GM18511 (cell line): ENCODE results near the gene KIF15.

ENCODE experiments used
- ATAC-seq: cut with Tn5 transposase; IDR thresholded peaks from one replicate; pipeline ENCODE4 v1.9.1; 2021; ENCODE audit warnings: mild to moderate bottlenecking, moderate library complexity; ENCODE audit not compliant: unreplicated experiment

Gene KIF15

DNA sequence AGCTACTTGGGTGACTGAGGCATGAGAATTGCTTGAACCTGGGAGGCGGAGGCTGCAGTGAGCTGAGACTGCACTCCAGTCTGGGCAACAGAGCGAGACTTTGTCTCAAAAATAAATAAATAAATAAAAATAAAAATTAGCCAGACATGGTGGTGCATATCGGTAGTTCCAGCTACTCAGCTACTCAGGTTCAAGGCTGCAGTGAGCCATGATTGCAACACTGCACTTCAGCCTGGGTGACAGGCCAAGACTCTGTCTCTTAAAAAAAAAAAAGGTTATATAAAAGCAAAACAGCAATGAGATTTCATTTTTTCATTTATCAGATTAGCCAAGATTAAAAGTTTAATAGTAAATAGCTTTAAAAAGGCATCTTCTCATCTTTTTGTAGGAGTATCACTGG lies 115.7 kb downstream of the KIF15 start:
- ATAC-seq: no peak

DNA sequence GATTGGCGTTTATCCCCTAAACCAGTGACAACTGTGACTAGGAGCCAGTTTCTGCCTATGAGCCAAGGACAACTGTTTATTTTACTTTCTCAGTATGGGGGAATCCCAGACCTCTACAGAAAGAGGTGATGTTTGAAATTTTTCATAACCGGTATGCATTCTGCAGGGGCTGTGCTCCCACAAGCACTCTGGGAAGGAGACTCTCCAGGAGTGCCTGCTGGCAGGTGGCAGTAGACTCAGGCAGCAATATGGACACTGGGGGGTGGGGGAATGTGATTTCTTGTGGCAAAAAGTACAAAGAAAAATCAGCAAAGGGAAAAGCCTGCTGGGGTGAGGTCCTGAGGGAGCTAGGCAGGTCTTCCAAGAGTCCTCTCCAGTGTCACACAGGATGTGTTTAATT lies 118.7 kb downstream of the KIF15 start:
- no peak for ATAC-seq

DNA sequence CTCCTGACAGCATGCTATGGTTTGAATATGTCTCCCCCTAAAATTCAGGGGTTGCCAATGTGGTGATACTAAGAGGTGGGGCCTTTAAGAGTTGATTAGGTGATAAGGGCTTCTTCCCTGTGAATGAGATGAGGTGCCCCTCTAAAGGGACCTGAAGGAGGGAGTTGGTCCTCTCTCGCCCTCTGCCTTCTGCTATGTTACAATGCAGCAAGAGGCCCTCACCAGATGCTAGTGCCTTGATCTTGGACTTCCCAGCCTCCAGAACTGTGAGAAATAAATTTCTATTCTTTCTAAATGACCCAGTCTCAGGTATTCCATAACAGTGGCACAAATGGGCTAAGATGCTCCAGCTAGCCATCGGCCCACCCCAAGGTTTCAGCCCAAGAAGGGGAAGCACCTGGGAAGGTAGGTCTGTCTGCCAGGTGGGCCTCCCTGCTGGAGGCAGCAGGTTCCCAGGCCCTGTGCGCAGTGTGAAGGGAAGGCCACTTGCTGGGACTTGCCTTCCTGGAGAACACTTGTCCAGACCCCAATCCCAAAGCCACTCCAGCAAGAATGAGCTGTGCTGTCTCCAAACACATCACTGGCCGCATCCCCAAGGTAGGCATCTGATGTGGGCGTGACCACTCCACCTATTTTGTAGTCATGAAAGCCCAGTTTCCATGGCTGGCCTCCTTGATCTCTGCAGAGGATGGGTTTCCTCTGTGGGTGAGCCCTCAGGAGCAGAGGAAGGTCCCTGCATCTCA lies 121.8 kb downstream of the KIF15 start:
- ATAC-seq: no peak

DNA sequence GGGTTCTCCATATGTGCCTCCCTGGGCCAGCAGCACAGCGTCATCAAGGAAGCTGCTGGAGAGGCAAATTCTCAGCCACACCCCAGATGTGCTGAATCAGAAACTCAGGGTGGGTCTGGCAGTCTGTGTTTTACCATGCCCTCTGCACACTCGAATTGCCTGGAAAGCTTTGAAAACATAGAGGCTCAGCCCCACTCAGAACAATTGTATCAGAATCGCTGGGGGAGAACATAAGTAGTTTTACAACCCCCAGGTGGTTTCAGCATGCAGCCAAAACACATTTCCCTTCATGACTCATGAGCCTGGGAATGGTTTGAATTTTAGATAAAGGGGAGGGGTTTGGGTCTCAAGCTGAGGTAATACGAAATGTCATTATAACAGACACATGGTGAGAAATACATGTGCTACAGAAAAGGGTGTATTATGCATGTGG lies 122.4 kb downstream of the KIF15 start:
- no peak for ATAC-seq

DNA sequence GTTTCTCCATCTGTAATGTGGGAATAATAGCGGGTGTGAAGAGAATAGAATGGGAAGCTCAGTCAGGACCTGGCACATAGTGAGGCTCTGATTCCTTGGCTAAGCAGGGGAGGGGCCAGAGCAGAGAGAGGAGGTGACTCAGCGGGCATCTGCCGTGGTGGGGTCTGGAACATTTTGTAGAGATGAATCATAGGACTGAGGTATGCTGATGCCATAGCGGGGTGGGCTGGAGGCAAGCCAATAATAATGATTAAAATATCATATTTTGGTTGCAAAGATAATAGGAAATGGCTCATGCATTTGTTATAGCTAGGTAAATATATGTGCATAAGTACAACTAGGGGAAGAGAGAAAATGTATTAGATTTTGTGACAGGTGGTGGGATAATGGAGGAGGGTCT lies 124.0 kb downstream of the KIF15 start:
- no peak for ATAC-seq

DNA sequence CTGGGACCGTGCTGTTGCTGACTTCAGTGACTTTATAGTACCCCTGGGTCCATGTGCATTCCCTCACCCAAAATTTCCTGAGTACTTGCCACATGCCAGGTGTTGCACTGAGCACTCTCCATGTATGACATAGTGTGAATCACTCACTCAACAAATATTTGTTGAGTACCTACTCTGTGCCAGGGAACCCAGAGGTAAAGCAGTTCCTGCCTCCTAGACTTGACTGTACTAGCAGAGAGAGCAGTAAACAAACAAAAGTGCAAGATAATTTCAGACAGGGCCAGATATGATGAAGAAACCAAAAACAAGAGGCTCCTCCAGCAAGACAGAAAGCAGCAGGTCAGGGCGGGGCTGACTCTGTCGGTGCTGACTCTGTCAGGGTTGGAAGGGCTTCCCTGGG lies 125.0 kb downstream of the KIF15 start:
- ATAC-seq: no peak

DNA sequence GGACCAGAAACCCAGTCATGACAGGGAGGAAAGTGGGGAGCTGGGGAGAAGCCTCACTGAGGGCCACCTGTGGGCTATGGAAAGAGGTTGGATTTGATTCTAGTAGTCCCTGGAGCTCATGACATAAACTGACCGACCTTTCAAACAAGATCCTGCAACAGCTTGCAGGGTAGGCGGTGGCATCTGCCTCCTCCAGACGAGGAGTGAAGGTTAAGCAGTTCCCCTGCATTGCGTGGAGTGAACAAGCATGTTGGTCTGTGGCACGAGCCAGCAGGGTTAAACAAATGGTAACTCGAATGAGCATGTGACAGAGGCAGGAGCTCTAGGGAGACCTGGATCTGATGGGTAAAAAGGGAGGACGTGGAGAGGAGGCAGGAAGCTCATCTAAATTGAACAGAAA lies 125.5 kb downstream of the KIF15 start:
- no peak for ATAC-seq

DNA sequence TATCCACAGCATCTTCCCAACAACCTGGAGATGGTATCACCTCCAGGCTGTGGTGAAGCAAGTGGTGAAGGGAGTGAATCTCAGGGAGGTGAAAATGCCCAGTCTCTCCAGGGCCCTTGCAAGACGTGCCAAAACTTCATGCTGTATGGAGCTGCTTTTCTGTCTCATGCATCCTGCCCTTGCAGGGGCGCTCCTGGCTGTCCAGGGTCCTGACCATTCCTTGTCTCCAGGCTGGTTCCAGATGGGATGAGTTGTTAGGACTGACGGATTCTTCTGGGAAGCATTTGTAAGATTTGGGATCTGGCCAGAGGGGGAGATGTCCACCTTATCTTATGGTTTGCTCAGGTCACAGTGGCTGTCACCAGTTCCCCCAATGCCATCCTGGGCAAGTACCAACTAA lies 128.7 kb downstream of the KIF15 start:
- no peak for ATAC-seq

DNA sequence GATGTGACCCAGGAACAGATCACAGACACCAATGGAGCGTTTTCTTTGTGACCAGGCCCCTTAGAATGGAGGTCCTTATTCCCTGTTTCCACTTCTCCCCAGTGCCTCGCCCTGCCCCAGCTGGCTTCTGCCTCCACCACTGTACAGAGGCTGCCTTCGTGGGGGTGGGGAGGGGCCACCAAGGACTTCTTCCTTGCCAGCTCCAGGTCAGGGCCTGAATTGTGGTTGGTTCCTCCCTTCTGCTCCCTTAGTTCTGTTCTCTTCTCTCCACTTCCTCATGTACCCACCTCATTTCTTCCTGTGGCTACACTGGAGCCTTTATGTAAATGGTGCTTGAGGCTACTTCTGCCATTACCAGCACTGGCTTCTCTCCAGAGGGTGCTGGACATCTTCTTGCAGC lies 129.3 kb downstream of the KIF15 start:
- no peak for ATAC-seq

DNA sequence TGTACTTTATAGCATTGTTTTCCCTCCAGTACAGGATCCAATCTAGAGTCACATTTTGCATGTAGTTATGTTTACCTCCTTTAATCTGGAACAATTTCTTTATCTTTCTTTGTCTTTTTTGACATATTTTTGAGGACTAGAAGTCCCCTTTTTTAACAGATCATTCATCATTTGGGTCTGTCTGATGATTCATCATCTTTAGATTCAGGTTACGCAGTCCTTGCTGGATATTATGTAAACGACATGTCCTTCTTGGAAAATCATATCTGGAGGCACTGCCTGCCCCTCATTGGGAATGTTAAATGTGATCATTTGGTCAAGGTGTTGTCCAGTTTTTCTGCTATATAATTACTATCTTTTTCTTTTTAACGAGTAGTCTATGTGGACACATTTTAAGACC lies 131.1 kb downstream of the KIF15 start:
- no peak for ATAC-seq

DNA sequence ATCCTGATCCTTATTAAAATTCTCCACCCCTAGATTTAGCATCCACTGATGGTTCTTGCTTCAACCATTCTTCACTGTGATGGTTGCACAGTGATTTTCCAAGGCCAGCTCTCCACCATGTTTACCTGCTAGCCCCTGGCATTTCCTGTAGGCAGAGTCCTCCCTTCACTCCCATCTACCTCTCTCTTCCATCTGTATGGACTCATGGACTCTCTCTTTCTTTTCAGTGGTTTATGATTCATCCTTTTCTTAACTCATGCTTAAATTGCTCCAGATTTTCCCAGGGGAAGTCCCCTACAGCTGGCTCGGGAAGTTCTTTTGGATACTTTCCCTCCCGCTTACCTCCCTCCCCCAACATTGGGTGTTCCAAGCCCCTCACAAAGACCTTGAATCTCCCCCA lies 131.5 kb downstream of the KIF15 start:
- ATAC-seq: no peak

DNA sequence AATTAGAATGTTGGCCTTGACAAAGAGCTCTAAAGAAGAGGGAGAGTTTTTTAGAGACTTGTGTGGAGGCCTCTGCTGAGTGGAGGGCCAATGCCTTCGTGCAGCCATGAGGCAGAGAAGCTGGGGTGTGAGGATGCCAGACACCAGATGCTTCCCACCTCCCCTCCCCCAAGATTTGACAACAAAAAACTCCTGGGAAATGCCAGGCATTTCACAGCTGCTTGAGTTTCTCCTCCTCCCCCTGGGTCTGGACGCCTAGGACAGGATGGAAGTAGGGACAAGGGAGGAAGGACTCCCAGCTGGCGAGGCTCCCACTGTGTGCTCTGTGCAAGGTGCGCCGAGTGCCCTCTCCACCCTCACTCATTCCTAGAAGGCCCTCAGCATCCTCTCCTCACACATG lies 132.9 kb downstream of the KIF15 start:
- ATAC-seq: no peak

DNA sequence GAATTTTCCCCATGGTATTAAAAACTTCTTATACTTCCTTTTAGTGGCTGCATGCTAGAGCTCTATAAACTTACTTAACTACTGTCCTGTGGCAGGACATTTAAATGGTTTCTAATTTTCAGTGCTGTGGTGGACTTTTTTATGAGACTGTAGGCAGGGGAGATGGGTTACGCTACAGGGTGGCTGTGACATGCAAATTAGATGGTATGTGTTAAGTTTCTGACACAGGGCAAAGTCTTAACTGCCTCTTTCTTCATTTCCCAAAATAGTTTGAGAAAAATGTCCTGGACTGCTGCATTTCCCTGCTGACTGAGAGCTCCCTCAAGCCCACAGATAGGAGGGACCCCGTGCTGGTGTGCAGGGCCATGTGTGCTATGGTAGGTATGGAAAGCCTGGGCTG lies 134.8 kb downstream of the KIF15 start:
- ATAC-seq: no peak

DNA sequence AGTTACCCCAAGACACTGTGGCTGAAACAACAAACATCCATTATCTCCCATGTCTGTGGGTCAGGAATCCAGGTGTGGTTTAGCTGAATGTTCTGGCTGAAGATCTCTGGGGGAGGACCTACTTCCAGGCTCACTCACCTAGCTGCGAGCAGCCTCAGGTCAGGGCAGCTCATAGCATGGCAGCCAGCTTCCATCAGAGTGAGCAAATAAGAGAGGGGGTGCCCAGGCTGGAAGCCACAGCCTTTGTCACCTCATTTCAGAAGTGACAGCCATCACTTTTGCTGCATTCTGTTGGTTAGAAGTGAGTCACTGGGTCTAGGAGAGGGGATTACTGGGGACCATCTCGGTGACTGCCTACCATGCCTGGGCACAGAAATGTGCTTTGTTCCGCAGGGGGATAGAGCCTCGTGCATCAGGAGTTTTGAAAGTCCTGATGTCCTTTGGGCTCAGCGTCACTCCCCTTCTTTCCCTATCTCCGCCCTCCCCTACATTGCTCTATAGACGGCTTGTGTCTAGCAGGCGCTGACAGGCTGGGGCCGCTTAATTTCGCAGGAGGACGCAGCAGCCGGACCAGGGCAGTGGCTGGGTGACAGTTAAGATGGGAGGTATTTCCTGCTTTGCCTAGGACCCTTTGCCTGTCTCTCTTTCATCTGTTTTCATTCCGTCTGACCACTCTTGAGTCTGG lies 138.2 kb downstream of the KIF15 start:
- ATAC-seq: no peak

DNA sequence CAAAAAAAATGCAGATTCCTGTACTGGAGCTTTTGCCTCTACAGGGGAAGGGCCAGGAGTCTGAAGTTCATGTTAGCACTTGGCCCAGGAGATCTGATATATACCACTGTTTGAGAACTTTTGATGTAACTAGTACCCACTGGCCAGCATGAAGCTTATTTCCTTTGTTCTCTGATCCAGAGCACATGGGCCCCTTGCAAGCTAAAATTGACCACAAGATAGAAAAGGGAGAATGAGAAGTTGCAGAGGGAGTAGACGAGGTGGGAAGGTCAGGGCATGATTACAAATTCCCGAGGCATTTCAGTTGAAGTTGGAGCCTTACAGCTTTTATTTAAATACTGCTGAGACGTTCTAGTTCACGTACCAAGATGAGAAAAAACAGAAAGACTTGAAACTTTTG lies 141.0 kb downstream of the KIF15 start:
- ATAC-seq: no peak
